Thoracic aorta (tissue), 2 donors: ENCODE results near the gene CTCF. TPM values are rescaled to one million over a fixed set of nuclear protein-coding genes. Genes with fewer than 3 reads are reported as not detected.
"Not testable (repeated sequence)": the region's sequence is repeated elsewhere in the genome, so short reads cannot be mapped to it uniquely, and the experiment has no call there.

Experiments
- ATAC-seq: fragments of 150-250 bp; one replicate; pipeline ENCODE4 v1.8.0; 2017; ENCODE audit warnings: low read depth; ENCODE audit not compliant: insufficient number of reproducible peaks, low FRiP score
- DNase-seq: peaks from one replicate; pipeline ENCODE4 v3.0.0-alpha.2; 2020; ENCODE audit warnings: low spot score
- H3K27ac ChIP-seq, 2 donors: fragments of 200-600 bp; sonication (generic); 1 replicate in 1 of 2; 2 replicates in 1 of 2; pipeline ENCODE4 v1.5.1; 2016; ENCODE audit warnings: mild to moderate bottlenecking in 2 of 2, moderate library complexity in 2 of 2
- H3K27me3 ChIP-seq: fragments of 200-600 bp; sonication (generic); replicated peaks from 2 replicates; pipeline ENCODE4 v1.6.0; 2016; ENCODE audit warnings: mild to moderate bottlenecking; ENCODE audit not compliant: insufficient read depth
- H3K36me3 ChIP-seq: fragments of 200-600 bp; sonication (generic); one replicate; pipeline ENCODE4 v1.5.1; 2016
- H3K4me1 ChIP-seq, 2 donors: fragments of 200-600 bp; sonication (generic); 1 replicate in 1 of 2; 2 replicates in 1 of 2; pipeline versions ENCODE4 v1.5.1 to v1.6.0; 2016; ENCODE audit warnings: low read depth in 2 of 2, mild to moderate bottlenecking in 1 of 2; ENCODE audit not compliant: control insufficient read depth in 1 of 2
- H3K4me3 ChIP-seq: fragments of 200-600 bp; sonication (generic); 2 replicates; pipeline ENCODE4 v1.5.1; 2016; ENCODE audit warnings: mild to moderate bottlenecking
- H3K9me3 ChIP-seq: fragments of 200-600 bp; sonication (generic); 2 replicates; pipeline ENCODE4 v1.5.1; 2016
- CTCF ChIP-seq: fragments of 200-600 bp; sonication (generic); IDR thresholded peaks from one replicate; pipeline ENCODE4 v1.5.1; 2019; ENCODE audit warnings: antibody characterized with exemption
- total RNA-seq, 2 donors: library from RNA; depleted of rRNA; stranded (reverse); fragments of >200 nt; gene quantifications; one replicate each; pipeline versions ENCODE4 v1.1.0 to v1.2.3, GENCODE V29; 2016

CTCF gene, protein sequence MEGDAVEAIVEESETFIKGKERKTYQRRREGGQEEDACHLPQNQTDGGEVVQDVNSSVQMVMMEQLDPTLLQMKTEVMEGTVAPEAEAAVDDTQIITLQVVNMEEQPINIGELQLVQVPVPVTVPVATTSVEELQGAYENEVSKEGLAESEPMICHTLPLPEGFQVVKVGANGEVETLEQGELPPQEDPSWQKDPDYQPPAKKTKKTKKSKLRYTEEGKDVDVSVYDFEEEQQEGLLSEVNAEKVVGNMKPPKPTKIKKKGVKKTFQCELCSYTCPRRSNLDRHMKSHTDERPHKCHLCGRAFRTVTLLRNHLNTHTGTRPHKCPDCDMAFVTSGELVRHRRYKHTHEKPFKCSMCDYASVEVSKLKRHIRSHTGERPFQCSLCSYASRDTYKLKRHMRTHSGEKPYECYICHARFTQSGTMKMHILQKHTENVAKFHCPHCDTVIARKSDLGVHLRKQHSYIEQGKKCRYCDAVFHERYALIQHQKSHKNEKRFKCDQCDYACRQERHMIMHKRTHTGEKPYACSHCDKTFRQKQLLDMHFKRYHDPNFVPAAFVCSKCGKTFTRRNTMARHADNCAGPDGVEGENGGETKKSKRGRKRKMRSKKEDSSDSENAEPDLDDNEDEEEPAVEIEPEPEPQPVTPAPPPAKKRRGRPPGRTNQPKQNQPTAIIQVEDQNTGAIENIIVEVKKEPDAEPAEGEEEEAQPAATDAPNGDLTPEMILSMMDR
- total RNA-seq: 10 to 100 TPM; 23.0 to 26.7 TPM

DNA sequence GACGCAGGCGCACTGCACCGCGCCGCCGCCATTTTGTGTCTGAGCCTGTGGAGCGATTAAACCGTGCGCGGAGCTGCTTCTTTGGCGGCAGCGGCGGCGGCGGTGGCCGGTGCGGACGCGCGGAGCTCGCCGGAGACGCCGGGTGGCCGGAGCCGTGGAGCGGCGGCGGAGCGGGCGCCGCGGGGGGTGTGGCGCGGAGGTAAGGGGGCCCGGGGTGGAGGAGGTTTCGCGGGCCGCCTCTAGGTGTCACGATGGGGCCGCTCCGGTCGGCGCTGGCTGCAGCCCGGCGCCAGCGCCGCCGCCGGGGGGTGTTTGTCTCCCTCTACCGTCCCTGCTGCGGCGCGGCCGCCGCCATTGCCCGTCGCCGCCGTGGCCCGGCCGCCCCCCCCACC, at the start of gene CTCF:
TSS of gene CTCF (plus strand) at position 1 of the 392 bp plus-strand sequence. CDS start 48,307 bp downstream, outside the sequence.
- Histone ChIP-seq H3K27me3 (no peaks in the 10 kb centered on the region), H3K27ac (peak within 1 kb of the TSS; percentile 98 to 99), H3K4me3 (peak within 1 kb of the TSS; percentile 82), H3K36me3 (no peaks in the 10 kb centered on the region), H3K9me3 (no peaks in the 10 kb centered on the region), H3K4me1 (peaks cover 15 to 22% of the 10 kb centered on the region in 2 donors)
- ATAC-seq (peak; percentile 77), DNase-seq (no peak)
- TF ChIP-seq CTCF: peak; percentile 7

DNA sequence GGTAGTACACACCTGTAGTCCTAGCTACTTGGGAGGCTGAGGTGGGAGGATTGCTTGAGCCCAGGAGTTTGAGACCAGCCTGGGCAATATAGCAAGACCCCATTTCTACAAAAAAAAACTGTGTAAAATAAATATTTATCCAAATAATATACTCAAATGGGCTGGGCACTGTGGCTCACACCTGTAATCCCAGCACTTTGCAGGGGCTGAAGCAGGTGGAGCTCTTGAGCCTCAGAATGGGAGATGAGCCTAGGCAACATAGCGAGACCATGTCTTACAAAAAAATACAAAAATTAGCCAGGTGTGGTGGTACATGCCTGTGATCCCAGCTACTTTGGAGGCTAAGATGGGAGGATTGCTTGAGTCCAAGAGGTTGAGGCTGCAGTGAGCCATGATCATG, 48.4 kb upstream of the CTCF start:
- H3K36me3 ChIP-seq, H3K9me3 ChIP-seq, DNase-seq, ATAC-seq, H3K4me3 ChIP-seq, H3K27me3 ChIP-seq, H3K27ac ChIP-seq, H3K4me1 ChIP-seq: not testable (repeated sequence)

DNA sequence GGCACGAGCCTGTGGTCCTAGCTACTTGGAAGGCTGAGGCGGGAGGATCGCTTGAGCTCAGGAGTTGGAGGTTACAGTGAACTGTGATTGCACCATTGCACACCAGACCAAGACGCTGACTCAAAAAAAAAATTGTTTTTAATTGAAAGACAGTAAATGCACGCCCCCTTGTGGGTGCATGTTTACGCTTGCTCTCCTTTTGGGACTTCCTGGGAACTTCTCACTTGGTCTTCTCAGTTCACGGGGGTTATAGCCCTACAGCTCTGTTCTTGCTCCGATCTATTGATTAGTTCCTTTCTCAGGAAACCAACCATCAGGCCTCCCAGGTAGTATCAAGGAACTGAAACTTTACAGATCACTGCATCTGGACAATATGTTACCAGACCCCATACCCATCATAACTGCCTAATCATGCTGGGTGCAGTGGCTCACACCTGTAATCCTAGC, 47.9 kb upstream of the CTCF start:
- TF ChIP-seq CTCF: peak; percentile 51
- DNase-seq: no peak
- Histone ChIP-seq H3K36me3 (no peaks in the 10 kb centered on the region), H3K4me1 (no peaks in the 10 kb centered on the region), H3K4me3 (no peak overlapping the region), H3K27ac (no peak overlapping the region), H3K27me3 (no peaks in the 10 kb centered on the region), H3K9me3 (no peaks in the 10 kb centered on the region)
- ATAC-seq: no peak

DNA sequence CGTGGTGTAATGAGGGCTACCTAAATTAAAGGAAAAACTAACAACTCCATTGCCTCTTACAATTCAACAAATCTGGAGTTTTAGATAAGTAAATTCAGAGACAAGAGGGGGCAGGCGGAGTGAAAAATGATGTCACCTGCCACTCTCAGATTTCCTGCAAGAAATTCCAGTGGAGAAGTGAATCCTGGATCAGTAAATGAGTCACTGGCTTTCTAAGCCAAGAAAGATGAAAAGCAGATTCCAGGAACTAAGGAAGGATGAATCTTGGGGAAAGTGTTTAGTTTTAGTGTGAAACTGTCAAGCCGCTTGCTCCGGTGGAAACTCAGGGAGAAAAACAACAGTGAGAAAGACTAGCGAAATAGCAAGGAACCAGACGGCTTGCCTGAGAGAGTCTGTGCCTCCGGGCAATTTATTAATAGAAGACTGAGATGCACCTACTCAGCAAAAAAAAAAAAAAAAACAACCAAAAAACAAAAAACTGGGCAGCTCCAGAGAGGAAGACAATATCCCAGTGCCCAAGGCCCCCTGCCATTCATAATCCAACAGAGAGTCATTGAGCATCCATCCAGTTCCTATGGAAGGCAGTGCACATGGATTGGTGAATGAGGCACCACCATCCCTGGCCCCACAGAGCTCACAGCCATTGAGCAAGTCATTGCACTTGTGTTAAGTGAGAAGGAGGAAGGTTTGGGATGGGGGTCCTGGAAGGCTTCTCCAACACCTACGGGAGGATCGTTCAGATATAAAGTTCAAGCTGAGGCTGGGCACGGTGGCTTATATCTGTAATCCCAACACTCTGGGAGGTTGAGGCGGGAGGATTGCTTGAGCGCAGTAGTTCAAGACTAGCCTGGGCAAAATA, 45.8 kb upstream of the CTCF start:
- H3K9me3 ChIP-seq: no peaks in the 10 kb centered on the region
- H3K4me3 ChIP-seq: no peak overlapping the region
- ATAC-seq (no peak), DNase-seq (no peak)
- no peak for TF ChIP-seq CTCF
- H3K27me3 ChIP-seq: no peaks in the 10 kb centered on the region
- H3K36me3 ChIP-seq: no peaks in the 10 kb centered on the region
- no peaks in the 10 kb centered on the region for H3K4me1 ChIP-seq
- no peak overlapping the region for H3K27ac ChIP-seq

DNA sequence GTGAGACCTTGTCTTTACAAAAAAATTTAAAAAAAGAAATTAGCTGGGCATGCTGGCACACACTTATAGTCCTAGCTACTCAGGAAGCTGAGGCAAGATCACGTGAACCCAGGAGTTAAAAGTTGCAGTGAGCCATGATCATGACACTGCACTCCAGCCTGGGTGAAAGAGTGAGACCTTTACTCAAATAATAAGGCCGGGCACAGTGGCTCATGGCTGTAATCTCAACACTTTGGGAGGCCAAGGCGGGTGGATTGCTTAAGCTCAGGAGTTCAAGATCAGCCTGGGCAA, 45.2 kb upstream of the CTCF start:
- Histone ChIP-seq H3K4me1 (peaks cover 0 to 4% of the 10 kb centered on the region in 2 donors), H3K9me3 (no peaks in the 10 kb centered on the region), H3K27ac (no peak overlapping the region), H3K4me3 (no peak overlapping the region), H3K27me3 (no peaks in the 10 kb centered on the region), H3K36me3 (no peaks in the 10 kb centered on the region)
- TF ChIP-seq CTCF: no peak
- ATAC-seq (no peak), DNase-seq (no peak)
